Thoracic aorta (tissue), 2 donors: ENCODE data around the gene TYRO3. TPM values are rescaled to one million over a fixed set of nuclear protein-coding genes. Genes with fewer than 3 reads are reported as not detected.

ENCODE experiments used
- ATAC-seq: fragments of 150-250 bp; one replicate; pipeline ENCODE4 v1.8.0; 2017; ENCODE audit warnings: low read depth; ENCODE audit not compliant: insufficient number of reproducible peaks, low FRiP score
- DNase-seq: peaks from one replicate; pipeline ENCODE4 v3.0.0-alpha.2; 2020; ENCODE audit warnings: low spot score
- H3K27ac ChIP-seq, 2 donors: fragments of 200-600 bp; sonication (generic); 1 replicate in 1 of 2; 2 replicates in 1 of 2; pipeline ENCODE4 v1.5.1; 2016; ENCODE audit warnings: mild to moderate bottlenecking in 2 of 2, moderate library complexity in 2 of 2
- H3K27me3 ChIP-seq: fragments of 200-600 bp; sonication (generic); replicated peaks from 2 replicates; pipeline ENCODE4 v1.6.0; 2016; ENCODE audit warnings: mild to moderate bottlenecking; ENCODE audit not compliant: insufficient read depth
- H3K36me3 ChIP-seq: fragments of 200-600 bp; sonication (generic); one replicate; pipeline ENCODE4 v1.5.1; 2016
- H3K4me1 ChIP-seq, 2 donors: fragments of 200-600 bp; sonication (generic); 1 replicate in 1 of 2; 2 replicates in 1 of 2; pipeline versions ENCODE4 v1.5.1 to v1.6.0; 2016; ENCODE audit warnings: low read depth in 2 of 2, mild to moderate bottlenecking in 1 of 2; ENCODE audit not compliant: control insufficient read depth in 1 of 2
- H3K4me3 ChIP-seq: fragments of 200-600 bp; sonication (generic); 2 replicates; pipeline ENCODE4 v1.5.1; 2016; ENCODE audit warnings: mild to moderate bottlenecking
- H3K9me3 ChIP-seq: fragments of 200-600 bp; sonication (generic); 2 replicates; pipeline ENCODE4 v1.5.1; 2016
- CTCF ChIP-seq: fragments of 200-600 bp; sonication (generic); IDR thresholded peaks from one replicate; pipeline ENCODE4 v1.5.1; 2019; ENCODE audit warnings: antibody characterized with exemption
- total RNA-seq, 2 donors: library from RNA; depleted of rRNA; stranded (reverse); fragments of >200 nt; gene quantifications; one replicate each; pipeline versions ENCODE4 v1.1.0 to v1.2.3, GENCODE V29; 2016

Gene TYRO3
- total RNA-seq, 2 donors from 2014 or later = 5.4 to 8.8 TPM

GRCh38 chr15:41564286-41564959 is 5.4 kb downstream of the TYRO3 start:
- Histone ChIP-seq H3K36me3 (no peaks in the 10 kb centered on the region), H3K27me3 (no peaks in the 10 kb centered on the region), H3K9me3 (no peaks in the 10 kb centered on the region), H3K27ac (no peak overlapping the region), H3K4me3 (no peak overlapping the region), H3K4me1 (peaks cover 4 to 16% of the 10 kb centered on the region in 2 donors)
- DNase-seq (no peak), ATAC-seq (no peak)
- no peak for TF ChIP-seq CTCF

- Histone ChIP-seq H3K4me1 (peaks cover 0 to 10% of the 10 kb centered on the region in 2 donors), H3K27me3 (no peaks in the 10 kb centered on the region), H3K9me3 (no peaks in the 10 kb centered on the region), H3K4me3 (no peak overlapping the region), H3K36me3 (no peaks in the 10 kb centered on the region), H3K27ac (no peak overlapping the region)
- no peak for TF ChIP-seq CTCF
- DNase-seq = no peak
- no peak for ATAC-seq
Measured at GRCh38 chr15:41564960-41565502, 6.0 kb downstream of the TYRO3 start.

- no peak for ATAC-seq
- Histone ChIP-seq H3K36me3 (no peaks in the 10 kb centered on the region), H3K4me1 (peaks cover 0 to 3% of the 10 kb centered on the region in 2 donors), H3K9me3 (no peaks in the 10 kb centered on the region), H3K27me3 (no peaks in the 10 kb centered on the region), H3K27ac (no peak overlapping the region), H3K4me3 (no peak overlapping the region)
- no peak for TF ChIP-seq CTCF
- no peak for DNase-seq
Measured at GRCh38 chr15:41565702-41566101, 6.7 kb downstream of the TYRO3 start.

- ATAC-seq = no peak
- no peaks in the 10 kb centered on the region for H3K36me3 ChIP-seq
- H3K4me3 ChIP-seq = no peak overlapping the region
- H3K27me3 ChIP-seq = no peaks in the 10 kb centered on the region
- H3K27ac ChIP-seq = no peak overlapping the region
- no peaks in the 10 kb centered on the region for H3K4me1 ChIP-seq
- no peaks in the 10 kb centered on the region for H3K9me3 ChIP-seq
- TF ChIP-seq CTCF = no peak
- no peak for DNase-seq
Measured at GRCh38 chr15:41566121-41566885, 7.3 kb downstream of the TYRO3 start.

- no peak for TF ChIP-seq CTCF
- Histone ChIP-seq H3K4me1 (no peaks in the 10 kb centered on the region), H3K4me3 (no peak overlapping the region), H3K27me3 (no peaks in the 10 kb centered on the region), H3K36me3 (no peaks in the 10 kb centered on the region), H3K27ac (no peak overlapping the region), H3K9me3 (no peaks in the 10 kb centered on the region)
- DNase-seq (no peak), ATAC-seq (no peak)
Measured at GRCh38 chr15:41567261-41567660, 8.2 kb downstream of the TYRO3 start.
